HL-60 (cell line): ENCODE measurements around the gene DDX59.

Experiments
- CTCF ChIP-seq: IDR thresholded peaks from one replicate; pipeline ENCODE4 v1.5.1; 2011; ENCODE audit warnings: low read length, control low read depth, inconsistent platforms; ENCODE audit not compliant: insufficient read depth
- POLR2AphosphoS5 ChIP-seq: IDR thresholded peaks from 2 replicates; pipeline ENCODE4 v1.6.1; 2012; ENCODE audit warnings: low read depth

DNA sequence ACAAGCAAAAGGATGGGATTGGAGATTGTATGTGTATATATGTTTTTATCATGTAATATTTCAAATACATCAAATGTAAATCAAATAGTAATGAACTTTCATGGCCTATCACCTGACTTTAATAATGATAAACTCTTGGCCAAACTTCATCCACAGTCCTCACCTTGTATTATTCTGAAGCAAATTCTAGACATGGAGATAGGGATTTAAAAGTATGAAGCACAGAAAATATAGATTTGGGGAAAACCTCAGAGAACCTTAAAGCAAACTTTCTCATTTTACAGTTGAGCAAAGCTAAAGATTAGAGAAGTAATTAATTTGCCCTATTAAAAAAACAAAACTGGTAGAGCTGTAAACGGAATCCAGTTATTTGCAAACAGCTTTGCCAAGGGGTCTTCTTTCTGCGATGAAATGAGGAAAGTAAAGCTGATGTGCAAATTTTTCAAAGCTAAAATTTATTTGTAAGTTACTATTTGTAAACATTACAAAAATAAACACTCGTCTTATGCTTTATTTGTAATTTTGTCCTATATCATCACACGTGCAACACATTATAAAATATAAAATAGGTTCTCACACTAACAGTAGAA lies 29.2 kb downstream of the DDX59 start:
- TF ChIP-seq POLR2AphosphoS5 (no peak), CTCF (no peak)
